H1 (cell line): ENCODE measurements around the gene OGFOD3. TPM values are rescaled to one million over a fixed set of nuclear protein-coding genes. Genes with fewer than 3 reads are reported as not detected.

Experiments used
- CTCF ChIA-PET: fragments of 300-600 bp; sonication (Branson Sonifier 250); formaldehyde crosslinking; loops from one replicate; lab custom pipeline; 2021; ENCODE audit not compliant: partially characterized antibody; lab: Charles Lee
- POLR2A ChIA-PET: fragments of 300-600 bp; sonication (Branson Sonifier 250); formaldehyde crosslinking; loops from one replicate; lab custom pipeline; 2021; ENCODE audit warnings: inconsistent platforms; ENCODE audit not compliant: partially characterized antibody; lab: Charles Lee
- DNase-seq, 2 experiments: peaks; one replicate each; pipeline versions ENCODE4 v3.0.0 to v3.0.0-alpha.2; 2010 to 2022; ENCODE audit warnings: low spot score in 2 of 2, low read depth in 1 of 2, mixed read lengths in 1 of 2
- FAIRE-seq: peaks from 2 replicates; lab custom pipeline; 2011; peaks lifted over from hg19 to GRCh38; lab: Jason Lieb, UNC
- H2AFZ ChIP-seq: 2 replicates; pipeline ENCODE4 v1.8.1; 2012; ENCODE audit warnings: low read length, inconsistent platforms
- H2AK5ac ChIP-seq: 2 replicates; pipeline ENCODE4 v1.6.1; 2013; ENCODE audit warnings: low read depth, low read length
- H2BK120ac ChIP-seq: replicated peaks from 2 replicates; pipeline ENCODE3; 2013; ENCODE audit warnings: low read depth, low read length, inconsistent platforms
- H2BK12ac ChIP-seq: 2 replicates; pipeline ENCODE4 v1.6.1; 2013; ENCODE audit warnings: low read depth, low read length
- H2BK15ac ChIP-seq: 2 replicates; pipeline ENCODE4 v1.6.1; 2013; ENCODE audit warnings: low read length
- H2BK20ac ChIP-seq: 2 replicates; pipeline ENCODE4 v1.6.1; 2013; ENCODE audit warnings: low read length
- H2BK5ac ChIP-seq: 2 replicates; pipeline ENCODE4 v1.6.1; 2013; ENCODE audit warnings: low read depth, low read length
- H3K14ac ChIP-seq: 2 replicates; pipeline ENCODE4 v1.6.1; 2013; ENCODE audit warnings: inconsistent platforms; ENCODE audit not compliant: insufficient read length
- H3K18ac ChIP-seq: 2 replicates; pipeline ENCODE4 v1.6.1; 2013; ENCODE audit warnings: low read length; ENCODE audit errors: extremely low read depth
- H3K23ac ChIP-seq: 2 replicates; pipeline ENCODE4 v1.6.1; 2013; ENCODE audit warnings: inconsistent platforms; ENCODE audit not compliant: insufficient read length
- H3K23me2 ChIP-seq: 2 replicates; pipeline ENCODE4 v1.6.1; 2013; ENCODE audit warnings: low read depth, low read length
- H3K27ac ChIP-seq: 2 replicates; pipeline ENCODE4 v1.6.1; 2011; ENCODE audit warnings: low read depth, low read length, inconsistent platforms
- H3K27me3 ChIP-seq, 4 experiments: replicated peaks in 1 of 4; 1 replicate in 1 of 4; 2 replicates in 3 of 4; pipeline versions ENCODE4 v1.6.1 to v1.8.1; 2011 to 2013; ENCODE audit warnings: low read length in 3 of 4, mild to moderate bottlenecking in 3 of 4, inconsistent platforms in 2 of 4, mixed read lengths in 2 of 4, moderate library complexity in 1 of 4; ENCODE audit not compliant: control insufficient read depth in 3 of 4, insufficient read depth in 3 of 4; ENCODE audit errors: extremely low read depth in 1 of 4
- H3K36me3 ChIP-seq, 4 experiments: 2 replicates each; pipeline versions ENCODE4 v1.6.1 to v1.8.1; 2011 to 2013; ENCODE audit warnings: mild to moderate bottlenecking in 4 of 4, low read length in 3 of 4, moderate library complexity in 2 of 4, control low read depth in 1 of 4, inconsistent platforms in 1 of 4; ENCODE audit not compliant: insufficient read depth in 4 of 4, control insufficient read depth in 2 of 4
- H3K4ac ChIP-seq: replicated peaks from 2 replicates; pipeline ENCODE3; 2013; ENCODE audit warnings: low read length, low read depth, mixed read lengths, inconsistent platforms; ENCODE audit not compliant: insufficient read length
- H3K4me1 ChIP-seq, 4 experiments: replicated peaks in 1 of 4; 1 replicate in 1 of 4; 2 replicates in 3 of 4; pipeline versions ENCODE4 v1.6.1 to v1.8.1; 2011 to 2013; ENCODE audit warnings: low read length in 3 of 4, inconsistent platforms in 2 of 4, mixed read lengths in 1 of 4; ENCODE audit not compliant: insufficient read depth in 4 of 4, control insufficient read depth in 3 of 4
- H3K4me2 ChIP-seq, 2 experiments: 2 replicates each; pipeline versions ENCODE4 v1.6.1 to v1.8.1; 2011 to 2013; ENCODE audit warnings: low read depth in 2 of 2, low read length in 2 of 2, control low read depth in 1 of 2, inconsistent platforms in 1 of 2, mild to moderate bottlenecking in 1 of 2; ENCODE audit not compliant: insufficient read depth in 1 of 2
- H3K4me3 ChIP-seq, 4 experiments: fragments of 200-600, 300-600 bp in 1 of 4; sonication (generic), shearing (Covaris generic), sonication (Bioruptor Twin) in 1 of 4; 2 replicates each; pipeline versions ENCODE4 v1.5.1 to v1.8.1; 2011 to 2016; ENCODE audit warnings: low read length in 4 of 4, low read depth in 3 of 4, control low read depth in 2 of 4, inconsistent platforms in 2 of 4, mild to moderate bottlenecking in 2 of 4, mixed read lengths in 1 of 4, moderate library complexity in 1 of 4; ENCODE audit not compliant: insufficient read depth in 2 of 4; ENCODE audit errors: extremely low read depth in 1 of 4
- H3K56ac ChIP-seq: replicated peaks from 2 replicates; pipeline ENCODE3; 2013; ENCODE audit warnings: low read depth, mild to moderate bottlenecking, mixed read lengths, low read length, inconsistent platforms; ENCODE audit not compliant: insufficient read length
- H3K79me1 ChIP-seq: 2 replicates; pipeline ENCODE4 v1.6.1; 2013; ENCODE audit warnings: low read depth, low read length, control low read depth
- H3K79me2 ChIP-seq, 2 experiments: 2 replicates each; pipeline versions ENCODE4 v1.6.1 to v1.8.1; 2012 to 2013; ENCODE audit warnings: low read length in 2 of 2, mild to moderate bottlenecking in 2 of 2, inconsistent platforms in 1 of 2; ENCODE audit not compliant: insufficient read depth in 2 of 2, control insufficient read depth in 1 of 2
- H3K9ac ChIP-seq, 4 experiments: replicated peaks in 1 of 4; 1 replicate in 1 of 4; 2 replicates in 3 of 4; pipeline versions ENCODE4 v1.6.1 to v1.8.1; 2011 to 2013; ENCODE audit warnings: low read depth in 3 of 4, low read length in 3 of 4, control low read depth in 2 of 4, mild to moderate bottlenecking in 2 of 4, moderate library complexity in 2 of 4, inconsistent platforms in 1 of 4; ENCODE audit errors: extremely low read depth in 1 of 4
- H3K9me3 ChIP-seq, 2 experiments: 2 replicates each; pipeline versions ENCODE4 v1.6.1 to v1.8.1; 2012 to 2013; ENCODE audit warnings: mild to moderate bottlenecking in 2 of 2, moderate library complexity in 2 of 2, control low read depth in 1 of 2, inconsistent platforms in 1 of 2, low read depth in 1 of 2, low read length in 1 of 2, mixed read lengths in 1 of 2; ENCODE audit not compliant: insufficient read depth in 2 of 2
- H4K20me1 ChIP-seq, 2 experiments: replicated peaks in 1 of 2; 2 replicates each; pipeline versions ENCODE3 to v1.8.1; 2011 to 2013; ENCODE audit warnings: inconsistent platforms in 2 of 2, low read length in 2 of 2, mild to moderate bottlenecking in 1 of 2; ENCODE audit not compliant: insufficient read depth in 2 of 2, control insufficient read depth in 1 of 2
- H4K5ac ChIP-seq: 2 replicates; pipeline ENCODE4 v1.6.1; 2013; ENCODE audit warnings: low read length, low read depth, mixed read lengths, inconsistent platforms; ENCODE audit not compliant: insufficient read length
- H4K8ac ChIP-seq: 2 replicates; pipeline ENCODE4 v1.8.0; 2013; ENCODE audit warnings: mild to moderate bottlenecking, moderate library complexity, low read length, inconsistent platforms; ENCODE audit not compliant: insufficient read depth; ENCODE audit errors: extremely low read depth
- H4K91ac ChIP-seq: replicated peaks from 2 replicates; pipeline ENCODE3; 2013; ENCODE audit warnings: low read length, mixed read lengths, inconsistent platforms; ENCODE audit not compliant: insufficient read length
- BRCA1 ChIP-seq: IDR thresholded peaks from 2 replicates; pipeline ENCODE4 v1.6.1; 2012; ENCODE audit warnings: low read depth, low read length, improper control_type of control experiment
- CBX5 ChIP-seq: fragments of 300-800, 300-1000 bp; sonication (generic); IDR thresholded peaks from 2 replicates; pipeline ENCODE4 v1.7.1; 2016; ENCODE audit warnings: antibody characterized with exemption, low read length, low read depth
- EP300 ChIP-seq, 2 experiments: IDR thresholded peaks; 1 replicate in 1 of 2; 2 replicates in 1 of 2; pipeline ENCODE4 v1.6.1; 2011 to 2012; ENCODE audit warnings: low read depth in 2 of 2, low read length in 2 of 2, mild to moderate bottlenecking in 2 of 2, borderline replicate concordance in 1 of 2, inconsistent platforms in 1 of 2, moderate library complexity in 1 of 2
- ZNF274 ChIP-seq: IDR thresholded peaks from 2 replicates; pipeline ENCODE4 v1.7.0; 2012; ENCODE audit warnings: low read length, borderline replicate concordance; ENCODE audit errors: extremely low read depth
- WGBS, 2 experiments: shearing (Covaris generic) in 1 of 2; methylation state at CpG; one replicate each; pipeline versions ENCODE4 v1.1.6 to v1.1.7; 2013 to 2015; ENCODE audit warnings: low lambda C conversion rate in 2 of 2, mixed read lengths in 2 of 2, inconsistent platforms in 1 of 2, low coverage in 1 of 2, missing lambda C conversion rate in 1 of 2; ENCODE audit not compliant: insufficient replicate concordance in 2 of 2, insufficient coverage in 1 of 2, insufficient read length in 1 of 2; ENCODE audit errors: extremely low coverage in 1 of 2, missing lambda C conversion rate in 1 of 2; 5-methylcytosine and 5-hydroxymethylcytosine counted together
- polyA plus RNA-seq, 7 experiments: library from polyadenylated mRNA; depleted of rRNA in 3 of 7; stranded (reverse) in 5 of 7; unstranded in 2 of 7; fragments of >200 nt in 5 of 7; fragments of 200-250 nt in 2 of 7; gene quantifications; 1 replicate in 5 of 7; 2 replicates in 1 of 7; 4 replicates in 1 of 7; pipeline versions ENCODE4 v1.2.1 to v1.2.3, GENCODE V29; 2011 to 2013; ENCODE audit warnings: missing spikeins in 2 of 7, mixed read lengths in 2 of 7
- total RNA-seq: library from RNA; stranded (reverse); fragmentation: NEBNext Ultra II Directional; extraction: Animal tissue kit (Norgen Biotek cat#: 25700); gene quantifications from 2 replicates; pipeline ENCODE4 v1.2.1, GENCODE V29; 2021
- TF ChIP-seq, protein P1 (sequence below), 3 experiments: IDR thresholded peaks; 1 replicate in 2 of 3; 2 replicates in 1 of 3; pipeline versions ENCODE4 v1.5.1 to v1.6.1; 2011; ENCODE audit warnings: low read length in 3 of 3, mild to moderate bottlenecking in 3 of 3, inconsistent platforms in 2 of 3, low read depth in 1 of 3, moderate library complexity in 1 of 3; ENCODE audit not compliant: insufficient read depth in 1 of 3; ENCODE audit errors: control extremely low read depth in 1 of 3

The OGFOD3 gene
- total and polyA plus RNA-seq, 2 of the 8 experiments (the other 6 are each of a cell fraction or from before 2014, with no cell fraction given), result 21.1 to 21.8 TPM

DNA sequence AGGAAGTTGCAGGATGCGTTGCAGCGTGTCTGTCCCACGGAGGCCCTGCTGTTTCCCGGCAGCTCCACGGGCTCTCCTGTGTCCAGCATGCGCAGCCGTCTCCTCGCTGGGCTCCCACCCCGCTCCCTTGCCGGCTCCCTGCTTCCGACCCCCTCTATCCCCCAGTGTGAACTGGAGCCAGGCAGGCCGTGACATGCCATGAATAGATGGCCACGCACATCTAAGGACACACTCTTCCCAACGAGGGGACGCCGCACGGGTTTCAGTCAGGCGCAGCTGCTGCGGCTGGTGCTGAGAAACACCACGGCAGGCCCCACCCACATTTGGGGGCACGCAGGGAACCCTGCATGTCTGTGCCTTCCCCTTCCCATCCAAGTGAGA, 9.5 kb downstream of the OGFOD3 start:
- no peaks in the 10 kb centered on the region for H3K27me3 ChIP-seq
- CTCF ChIA-PET, result interaction anchor here (1.4 to 2.2 kb wide), 3 partner anchors 16 to 145 kb away, joined by 3 to 9 read pairs (median 5); no protein-coding TSS in a partner anchor
- WGBS, 2 experiments, result 90% methylated on average over 21 of the region's 21 CpGs; no CpG with 5 or more reads in 1 of the 2 experiments

More for the DNA sequence above, 9.5 kb downstream of the OGFOD3 start:
- H3K36me3 ChIP-seq, result peaks cover 0 to 6% (median 0%) of the 10 kb centered on the region in 4 experiments; a peak in 2 of 8 replicates
- no peak overlapping the region for H2AK5ac ChIP-seq
- no peaks in the 10 kb centered on the region for H3K9me3 ChIP-seq
- H4K8ac ChIP-seq, result no peak overlapping the region
- H3K4ac ChIP-seq, result no peak overlapping the region
- no peak overlapping the region for H3K23ac ChIP-seq
- no peak overlapping the region for H3K14ac ChIP-seq
- H3K23me2 ChIP-seq, result no peaks in the 10 kb centered on the region
- H2AFZ ChIP-seq, result no peak overlapping the region
- TF ChIP-seq CBX5 (no peak), BRCA1 (no peak), EP300 (IDR thresholded peaks at IDR 0.05; ENCODE audit: borderline replicate concordance in 1 of 2, low read depth in 2 of 2, low read length in 2 of 2) (no peak), ZNF274 (no peak)
- TF ChIP-seq, protein P1, sequence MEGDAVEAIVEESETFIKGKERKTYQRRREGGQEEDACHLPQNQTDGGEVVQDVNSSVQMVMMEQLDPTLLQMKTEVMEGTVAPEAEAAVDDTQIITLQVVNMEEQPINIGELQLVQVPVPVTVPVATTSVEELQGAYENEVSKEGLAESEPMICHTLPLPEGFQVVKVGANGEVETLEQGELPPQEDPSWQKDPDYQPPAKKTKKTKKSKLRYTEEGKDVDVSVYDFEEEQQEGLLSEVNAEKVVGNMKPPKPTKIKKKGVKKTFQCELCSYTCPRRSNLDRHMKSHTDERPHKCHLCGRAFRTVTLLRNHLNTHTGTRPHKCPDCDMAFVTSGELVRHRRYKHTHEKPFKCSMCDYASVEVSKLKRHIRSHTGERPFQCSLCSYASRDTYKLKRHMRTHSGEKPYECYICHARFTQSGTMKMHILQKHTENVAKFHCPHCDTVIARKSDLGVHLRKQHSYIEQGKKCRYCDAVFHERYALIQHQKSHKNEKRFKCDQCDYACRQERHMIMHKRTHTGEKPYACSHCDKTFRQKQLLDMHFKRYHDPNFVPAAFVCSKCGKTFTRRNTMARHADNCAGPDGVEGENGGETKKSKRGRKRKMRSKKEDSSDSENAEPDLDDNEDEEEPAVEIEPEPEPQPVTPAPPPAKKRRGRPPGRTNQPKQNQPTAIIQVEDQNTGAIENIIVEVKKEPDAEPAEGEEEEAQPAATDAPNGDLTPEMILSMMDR (IDR thresholded peaks at IDR 0.05; ENCODE audit: control extremely low read depth in 1 of 3, insufficient read depth in 1 of 3, low read depth in 1 of 3, low read length in 3 of 3), result no peak
- no peak overlapping the region for H3K56ac ChIP-seq
- no peak overlapping the region for H4K5ac ChIP-seq
- H2BK120ac ChIP-seq, result no peak overlapping the region
- H4K20me1 ChIP-seq, result peaks cover 1 to 2% of the 10 kb centered on the region in 2 experiments
- H2BK15ac ChIP-seq, result no peak overlapping the region
- no peak overlapping the region for H3K27ac ChIP-seq
- no peaks in the 10 kb centered on the region for H3K4me1 ChIP-seq
- H2BK12ac ChIP-seq, result no peak overlapping the region
- H2BK20ac ChIP-seq, result no peak overlapping the region
- POLR2A ChIA-PET, result interaction anchor here (1.2 to 1.3 kb wide), 2 partner anchors 10 to 32 kb away, joined by 3 read pairs; no protein-coding TSS in a partner anchor
- no peak for FAIRE-seq
- H4K91ac ChIP-seq, result no peak overlapping the region
- H3K4me3 ChIP-seq, result no peak overlapping the region
- no peak overlapping the region for H3K9ac ChIP-seq
- H3K79me2 ChIP-seq, result no peaks in the 10 kb centered on the region
- H3K18ac ChIP-seq, result no peak overlapping the region
- no peaks in the 10 kb centered on the region for H3K79me1 ChIP-seq
- H2BK5ac ChIP-seq, result no peak overlapping the region
- no peak for DNase-seq
- H3K4me2 ChIP-seq, result no peak overlapping the region
